Parathyroid adenoma (tissue), 2 donors: Measurements from ENCODE around the gene GRIA4.

ENCODE experiments used
- H2AFZ ChIP-seq: fragments of 300-600 bp; sonication (generic); one replicate; pipeline ENCODE4 v1.7.0; 2017; ENCODE audit warnings: antibody characterized with exemption, mild to moderate bottlenecking
- H3K27ac ChIP-seq: fragments of 300-600 bp; sonication (generic); one replicate; pipeline ENCODE4 v1.7.0; 2017
- H3K27me3 ChIP-seq: fragments of 300-600 bp; sonication (generic); one replicate; pipeline ENCODE4 v1.7.0; 2017; ENCODE audit warnings: low read length; ENCODE audit not compliant: control insufficient read depth, insufficient read depth
- H3K36me3 ChIP-seq: fragments of 300-600 bp; sonication (generic); one replicate; pipeline ENCODE4 v1.7.0; 2017; ENCODE audit warnings: low read length; ENCODE audit not compliant: control insufficient read depth, insufficient read depth
- H3K4me1 ChIP-seq: fragments of 300-600 bp; sonication (generic); one replicate; pipeline ENCODE4 v1.7.0; 2017; ENCODE audit warnings: control low read depth
- H3K4me2 ChIP-seq: fragments of 300-600 bp; sonication (generic); one replicate; pipeline ENCODE4 v1.7.0; 2017; ENCODE audit warnings: low read length
- H3K4me3 ChIP-seq: fragments of 300-600 bp; sonication (generic); one replicate; pipeline ENCODE4 v1.7.0; 2017; ENCODE audit warnings: low read depth, low read length
- H3K79me2 ChIP-seq: fragments of 300-600 bp; sonication (generic); one replicate; pipeline ENCODE4 v1.7.0; 2017; ENCODE audit warnings: control low read depth
- H3K9ac ChIP-seq: fragments of 300-600 bp; sonication (generic); one replicate; pipeline ENCODE4 v1.7.0; 2017; ENCODE audit warnings: mild to moderate bottlenecking
- H3K9me3 ChIP-seq: fragments of 300-600 bp; sonication (generic); one replicate; pipeline ENCODE4 v1.7.0; 2017; ENCODE audit warnings: low read length; ENCODE audit not compliant: control insufficient read depth
- CTCF ChIP-seq: fragments of 300-600 bp; sonication (generic); IDR thresholded peaks from one replicate; pipeline ENCODE4 v1.7.0; 2017; ENCODE audit warnings: antibody characterized with exemption, mild to moderate bottlenecking
- donor health status: primary hyperparathyroidism.

Gene GRIA4

GRCh38 chr11:105713696-105714095 is 103.8 kb downstream of the GRIA4 start:
- Histone ChIP-seq H3K9ac (no peak overlapping the region), H3K4me3 (no peak overlapping the region), H3K27ac (no peak overlapping the region), H3K36me3 (no peaks in the 10 kb centered on the region), H2AFZ (no peak overlapping the region), H3K9me3 (no peaks in the 10 kb centered on the region), H3K79me2 (no peaks in the 10 kb centered on the region), H3K4me2 (no peak overlapping the region), H3K27me3 (no peaks in the 10 kb centered on the region), H3K4me1 (no peaks in the 10 kb centered on the region)
- no peak for TF ChIP-seq CTCF

- H3K79me2 ChIP-seq = no peaks in the 10 kb centered on the region
- H3K9me3 ChIP-seq = no peaks in the 10 kb centered on the region
- no peak overlapping the region for H3K27ac ChIP-seq
- no peaks in the 10 kb centered on the region for H3K4me1 ChIP-seq
- H3K4me3 ChIP-seq = no peak overlapping the region
- H3K27me3 ChIP-seq = no peaks in the 10 kb centered on the region
- no peak overlapping the region for H3K4me2 ChIP-seq
- no peak overlapping the region for H2AFZ ChIP-seq
- no peaks in the 10 kb centered on the region for H3K36me3 ChIP-seq
- no peak for TF ChIP-seq CTCF
- H3K9ac ChIP-seq = no peak overlapping the region
Measured at GRCh38 chr11:105718641-105719040, 108.8 kb downstream of the GRIA4 start.

GRCh38 chr11:105719073-105719822 is 109.4 kb downstream of the GRIA4 start:
- no peaks in the 10 kb centered on the region for H3K36me3 ChIP-seq
- H2AFZ ChIP-seq = no peak overlapping the region
- TF ChIP-seq CTCF = no peak
- no peak overlapping the region for H3K9ac ChIP-seq
- no peaks in the 10 kb centered on the region for H3K79me2 ChIP-seq
- no peak overlapping the region for H3K4me2 ChIP-seq
- H3K4me1 ChIP-seq = no peaks in the 10 kb centered on the region
- no peak overlapping the region for H3K27ac ChIP-seq
- H3K4me3 ChIP-seq = no peak overlapping the region
- no peaks in the 10 kb centered on the region for H3K9me3 ChIP-seq
- H3K27me3 ChIP-seq = no peaks in the 10 kb centered on the region

- no peak for TF ChIP-seq CTCF
- Histone ChIP-seq H3K79me2 (no peaks in the 10 kb centered on the region), H3K4me1 (no peaks in the 10 kb centered on the region), H3K4me3 (no peak overlapping the region), H3K9ac (no peak overlapping the region), H3K27me3 (no peaks in the 10 kb centered on the region), H3K9me3 (no peaks in the 10 kb centered on the region), H2AFZ (no peak overlapping the region), H3K4me2 (no peak overlapping the region), H3K27ac (no peak overlapping the region), H3K36me3 (no peaks in the 10 kb centered on the region)
Measured at GRCh38 chr11:105720096-105720495, 110.2 kb downstream of the GRIA4 start.

GRCh38 chr11:105723269-105723668 is 113.4 kb downstream of the GRIA4 start:
- Histone ChIP-seq H3K4me1 (no peaks in the 10 kb centered on the region), H3K27me3 (no peaks in the 10 kb centered on the region), H3K4me2 (no peak overlapping the region), H3K36me3 (no peaks in the 10 kb centered on the region), H3K27ac (no peak overlapping the region), H2AFZ (no peak overlapping the region), H3K79me2 (no peaks in the 10 kb centered on the region), H3K4me3 (no peak overlapping the region), H3K9me3 (no peaks in the 10 kb centered on the region), H3K9ac (no peak overlapping the region)
- no peak for TF ChIP-seq CTCF
